Testis (tissue), 2 donors: ENCODE results near the gene REPS1.

ENCODE experiments used
- CTCF ChIP-seq, 3 experiments: fragments of 450-650 bp in 2 of 3; fragments of 200-600 bp in 1 of 3; sonication (generic) in 1 of 3; IDR thresholded peaks; one replicate each; pipeline ENCODE4 v1.5.1; 2016 to 2019; ENCODE audit warnings: antibody characterized with exemption in 3 of 3, mild to moderate bottlenecking in 2 of 3, moderate library complexity in 1 of 3
- POLR2A ChIP-seq: fragments of 450-650 bp; IDR thresholded peaks from one replicate; pipeline ENCODE4 v1.6.1; 2017; ENCODE audit warnings: antibody characterized with exemption, mild to moderate bottlenecking, moderate library complexity

DNA sequence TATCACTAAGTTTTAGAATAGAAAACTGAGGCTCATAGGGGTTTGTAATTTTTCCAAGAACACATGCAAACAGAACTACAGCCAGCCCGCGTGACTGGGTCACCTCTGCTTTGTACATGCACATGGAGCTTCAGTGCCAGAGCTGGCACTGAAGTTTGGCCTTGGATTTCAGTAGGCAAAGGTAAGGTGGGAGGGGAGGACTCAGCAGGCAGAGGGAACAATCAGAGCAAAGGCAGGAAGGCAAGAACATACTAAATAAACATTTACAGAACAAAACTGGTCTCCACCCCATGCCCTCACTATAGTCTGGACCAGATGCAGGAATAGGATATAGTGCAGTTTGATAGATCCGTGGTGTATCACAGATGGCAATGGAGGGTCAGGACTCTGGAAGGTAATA, 26.9 kb upstream of the REPS1 start:
- TF ChIP-seq CTCF (IDR thresholded peaks at IDR 0.05) (no peak), POLR2A (no peak)
